H1 (cell line): ENCODE measurements around the gene SGMS1. TPM values are rescaled to one million over a fixed set of nuclear protein-coding genes. Genes with fewer than 3 reads are reported as not detected.

ENCODE experiments used
- PHF8 ChIP-seq: fragments of 200-600 bp; sonication (generic); conservative IDR thresholded peaks from 2 replicates; pipeline ENCODE4 v1.7.1; 2012; ENCODE audit warnings: low read depth, mild to moderate bottlenecking, inconsistent platforms, low read length, moderate library complexity
- POLR2AphosphoS5 ChIP-seq: IDR thresholded peaks from 2 replicates; pipeline ENCODE4 v1.6.1; 2011; ENCODE audit warnings: low read depth, low read length
- USF2 ChIP-seq: IDR thresholded peaks from 2 replicates; pipeline ENCODE4 v1.6.1; 2011; ENCODE audit warnings: low read length, improper control_type of control experiment
- polyA plus RNA-seq, 7 experiments: library from polyadenylated mRNA; depleted of rRNA in 3 of 7; stranded (reverse) in 5 of 7; unstranded in 2 of 7; fragments of >200 nt in 5 of 7; fragments of 200-250 nt in 2 of 7; gene quantifications; 1 replicate in 5 of 7; 2 replicates in 1 of 7; 4 replicates in 1 of 7; pipeline versions ENCODE4 v1.2.1 to v1.2.3, GENCODE V29; 2011 to 2013; ENCODE audit warnings: missing spikeins in 2 of 7, mixed read lengths in 2 of 7
- total RNA-seq: library from RNA; stranded (reverse); fragmentation: NEBNext Ultra II Directional; extraction: Animal tissue kit (Norgen Biotek cat#: 25700); gene quantifications from 2 replicates; pipeline ENCODE4 v1.2.1, GENCODE V29; 2021

Gene SGMS1
- total and polyA plus RNA-seq, 2 of the 8 experiments (the other 6 are each of a cell fraction or from before 2014, with no cell fraction given), result 6.0 to 15.6 TPM

GRCh38 chr10:50335397-50335796 is 288.4 kb downstream of the SGMS1 start (continued):
- TF ChIP-seq POLR2AphosphoS5 (no peak), PHF8 (no peak), USF2 (no peak)
